Sigmoid colon (tissue), 7 donors: ENCODE results near the gene TCF7L1. TPM values are rescaled to one million over a fixed set of nuclear protein-coding genes. Genes with fewer than 3 reads are reported as not detected.

Experiments used
- DNase-seq: peaks from one replicate; pipeline ENCODE4 v3.0.0-alpha.2; 2019
- H3K27ac ChIP-seq, 4 donors: fragments of 200-600 bp; sonication (generic); one replicate each; pipeline ENCODE4 v1.5.1; 2016 to 2019; ENCODE audit warnings: mild to moderate bottlenecking in 1 of 4
- H3K27me3 ChIP-seq, 3 donors: fragments of 200-600 bp; sonication (generic); one replicate each; pipeline ENCODE4 v1.5.1; 2019; ENCODE audit warnings: mild to moderate bottlenecking in 1 of 3
- H3K36me3 ChIP-seq, 4 donors: fragments of 200-600 bp; sonication (generic); one replicate each; pipeline ENCODE4 v1.5.1; 2016 to 2019
- H3K4me1 ChIP-seq, 4 donors: fragments of 200-600 bp; sonication (generic); one replicate each; pipeline ENCODE4 v1.5.1; 2017 to 2019
- H3K4me3 ChIP-seq, 4 donors: fragments of 200-600 bp; sonication (generic); one replicate each; pipeline ENCODE4 v1.5.1; 2017 to 2019; ENCODE audit warnings: mild to moderate bottlenecking in 2 of 4, moderate library complexity in 1 of 4
- H3K9me3 ChIP-seq, 4 donors: fragments of 200-600 bp in 3 of 4; sonication (generic) in 3 of 4; one replicate each; pipeline versions ENCODE4 v1.5.1 to v1.6.1; 2013 to 2019
- EP300 ChIP-seq, 4 donors: sonication (generic); formaldehyde crosslinking; IDR thresholded peaks; one replicate each; pipeline ENCODE4 v1.6.1; 2017; ENCODE audit warnings: antibody characterized with exemption in 4 of 4
- POLR2A ChIP-seq, 2 donors: fragments of 450-650 bp; IDR thresholded peaks; one replicate each; pipeline ENCODE4 v1.6.1; 2016; ENCODE audit warnings: antibody characterized with exemption in 2 of 2, mild to moderate bottlenecking in 2 of 2, moderate library complexity in 2 of 2
- POLR2AphosphoS5 ChIP-seq, 4 donors: sonication (generic); formaldehyde crosslinking; IDR thresholded peaks; one replicate each; pipeline ENCODE4 v1.6.1; 2017; ENCODE audit warnings: antibody characterized with exemption in 4 of 4
- WGBS, 2 donors: extraction: QIAGEN DNeasy Blood & Tissue Kit; methylation state at CpG; one replicate each; pipeline ENCODE4 v1.1.7; 2013; 5-methylcytosine and 5-hydroxymethylcytosine counted together
- intact Hi-C: fragments of 100-400 bp; cut with DNase I; formaldehyde crosslinking; loops from one replicate; pipeline ENCODE4 v1.15.1; 2023
- polyA plus RNA-seq, 3 donors: library from polyadenylated mRNA; stranded (reverse); fragments of 200-250 nt; gene quantifications; one replicate each; pipeline ENCODE4 v1.2.3, GENCODE V29; 2013
- total RNA-seq, 4 donors: library from RNA; depleted of rRNA; stranded (reverse); fragments of >200 nt; gene quantifications; one replicate each; pipeline ENCODE4 v1.1.0, GENCODE V29; 2016
- TF ChIP-seq, protein P1 (sequence below), 4 experiments: fragments of 450-650 bp in 3 of 4; fragments of 200-600 bp in 1 of 4; IDR thresholded peaks; one replicate each; pipeline ENCODE4 v1.5.1; 2016 to 2019; ENCODE audit warnings: antibody characterized with exemption in 4 of 4, mild to moderate bottlenecking in 3 of 4, moderate library complexity in 2 of 4
- donor health status: healthy with polysubstance abuse.
- donor health status: Bipolar disorder and iron deficiency.
- donor health status: healthy.

TCF7L1 gene
- total and polyA plus RNA-seq, 7 donors = 1.2 to 15.2 (median 4.0) TPM

- H3K27ac ChIP-seq = no peak overlapping the region
- 83 to 85% methylated on average over 5 of the region's 5 CpGs for WGBS, 2 donors
Observed at GRCh38 chr2:85235281-85235680, 102.1 kb downstream of the TCF7L1 start.

DNA sequence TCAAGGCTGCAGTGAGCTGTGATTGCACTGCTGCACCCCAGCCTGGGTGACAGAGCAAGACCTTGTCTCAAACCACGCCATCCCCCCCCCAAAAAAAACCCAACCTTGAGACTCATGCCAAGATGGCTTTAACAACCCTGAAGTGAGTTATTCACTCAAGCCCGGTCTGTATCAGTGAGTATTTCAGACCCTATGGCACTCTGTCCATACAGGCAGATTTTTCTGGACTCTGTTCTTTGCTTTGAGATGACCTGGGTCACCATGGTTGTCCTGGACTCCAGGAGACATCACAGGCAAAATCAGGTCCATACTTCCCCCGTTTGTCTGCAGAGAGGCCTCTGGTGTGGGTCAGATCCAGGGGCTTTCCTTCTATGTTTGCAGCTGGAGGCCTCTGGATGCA, 102.9 kb downstream of the TCF7L1 start:
- Histone ChIP-seq H3K27me3 (no peaks in the 10 kb centered on the region), H3K4me1 (no peaks in the 10 kb centered on the region), H3K27ac (no peak overlapping the region), H3K36me3 (no peaks in the 10 kb centered on the region), H3K9me3 (no peaks in the 10 kb centered on the region), H3K4me3 (no peak overlapping the region)
- intact Hi-C loops = no loop called here
- no peak for TF ChIP-seq POLR2AphosphoS5 (IDR thresholded peaks at IDR 0.05)
- TF ChIP-seq, protein P1, sequence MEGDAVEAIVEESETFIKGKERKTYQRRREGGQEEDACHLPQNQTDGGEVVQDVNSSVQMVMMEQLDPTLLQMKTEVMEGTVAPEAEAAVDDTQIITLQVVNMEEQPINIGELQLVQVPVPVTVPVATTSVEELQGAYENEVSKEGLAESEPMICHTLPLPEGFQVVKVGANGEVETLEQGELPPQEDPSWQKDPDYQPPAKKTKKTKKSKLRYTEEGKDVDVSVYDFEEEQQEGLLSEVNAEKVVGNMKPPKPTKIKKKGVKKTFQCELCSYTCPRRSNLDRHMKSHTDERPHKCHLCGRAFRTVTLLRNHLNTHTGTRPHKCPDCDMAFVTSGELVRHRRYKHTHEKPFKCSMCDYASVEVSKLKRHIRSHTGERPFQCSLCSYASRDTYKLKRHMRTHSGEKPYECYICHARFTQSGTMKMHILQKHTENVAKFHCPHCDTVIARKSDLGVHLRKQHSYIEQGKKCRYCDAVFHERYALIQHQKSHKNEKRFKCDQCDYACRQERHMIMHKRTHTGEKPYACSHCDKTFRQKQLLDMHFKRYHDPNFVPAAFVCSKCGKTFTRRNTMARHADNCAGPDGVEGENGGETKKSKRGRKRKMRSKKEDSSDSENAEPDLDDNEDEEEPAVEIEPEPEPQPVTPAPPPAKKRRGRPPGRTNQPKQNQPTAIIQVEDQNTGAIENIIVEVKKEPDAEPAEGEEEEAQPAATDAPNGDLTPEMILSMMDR (IDR thresholded peaks at IDR 0.05) = no peak
- TF ChIP-seq POLR2A (IDR thresholded peaks at IDR 0.05) = no peak
- no peak for TF ChIP-seq EP300 (IDR thresholded peaks at IDR 0.05)
- DNase-seq = no peak
- 88% methylated on average over 3 of the region's 3 CpGs for WGBS, 2 donors

More at GRCh38 chr2:85235281-85235680, 102.1 kb downstream of the TCF7L1 start:
- Histone ChIP-seq H3K9me3 (no peaks in the 10 kb centered on the region), H3K4me3 (no peak overlapping the region), H3K36me3 (no peaks in the 10 kb centered on the region), H3K27me3 (no peaks in the 10 kb centered on the region), H3K4me1 (no peaks in the 10 kb centered on the region)
- DNase-seq = no peak
- intact Hi-C loops = no loop called here
- TF ChIP-seq, protein P1 (IDR thresholded peaks at IDR 0.05) = no peak
- TF ChIP-seq EP300 (IDR thresholded peaks at IDR 0.05) (no peak), POLR2A (IDR thresholded peaks at IDR 0.05) (no peak), POLR2AphosphoS5 (IDR thresholded peaks at IDR 0.05) (no peak)

DNA sequence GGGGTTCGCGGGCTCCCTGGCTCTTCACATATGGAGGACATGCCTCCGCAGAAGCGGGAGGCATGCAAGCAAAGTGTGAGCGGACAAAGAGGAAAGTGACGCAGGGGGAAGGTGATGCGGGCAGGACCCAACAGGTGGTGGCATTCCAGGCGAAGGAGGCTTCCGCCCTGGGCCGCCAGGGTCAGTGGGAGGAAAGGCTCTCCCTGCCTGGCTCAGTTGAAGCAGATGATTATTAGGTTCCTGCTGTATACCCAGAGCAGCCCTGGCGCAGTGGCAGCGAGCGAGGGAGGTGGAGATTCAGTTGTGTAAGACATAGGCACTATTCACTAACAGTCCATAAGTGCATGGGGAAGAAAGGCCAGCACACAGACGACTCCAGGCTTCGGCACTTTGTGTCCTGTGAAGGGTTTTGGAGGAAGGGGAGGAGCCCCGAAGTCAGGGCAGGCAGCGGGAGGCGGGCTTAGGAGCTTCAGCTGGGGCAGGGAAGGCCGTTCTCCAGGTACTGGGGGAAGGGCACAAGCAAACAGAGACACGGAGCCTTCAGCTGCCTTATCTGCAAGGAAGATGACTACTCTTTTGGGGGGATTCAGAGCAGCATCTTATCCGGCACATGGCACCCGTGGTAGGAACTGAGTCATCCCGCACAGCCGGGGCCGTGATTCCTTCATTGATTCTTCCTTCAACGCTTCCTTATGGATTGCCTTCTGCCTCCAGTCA, 104.8 kb downstream of the TCF7L1 start:
- no peak overlapping the region for H3K4me3 ChIP-seq
- TF ChIP-seq POLR2A (IDR thresholded peaks at IDR 0.05) = no peak
- no peak for TF ChIP-seq EP300 (IDR thresholded peaks at IDR 0.05)
- no peak for TF ChIP-seq POLR2AphosphoS5 (IDR thresholded peaks at IDR 0.05)
- TF ChIP-seq, protein P1 (IDR thresholded peaks at IDR 0.05) = no peak
- no peak overlapping the region for H3K27ac ChIP-seq
- 75% methylated on average over 26 of the region's 26 CpGs for WGBS, 2 donors
- H3K36me3 ChIP-seq = no peaks in the 10 kb centered on the region
- H3K4me1 ChIP-seq = peaks cover 0 to 3% (median 1%) of the 10 kb centered on the region in 4 donors
- intact Hi-C loops = no loop called here
- no peak for DNase-seq
- H3K27me3 ChIP-seq = no peaks in the 10 kb centered on the region
- no peaks in the 10 kb centered on the region for H3K9me3 ChIP-seq

DNA sequence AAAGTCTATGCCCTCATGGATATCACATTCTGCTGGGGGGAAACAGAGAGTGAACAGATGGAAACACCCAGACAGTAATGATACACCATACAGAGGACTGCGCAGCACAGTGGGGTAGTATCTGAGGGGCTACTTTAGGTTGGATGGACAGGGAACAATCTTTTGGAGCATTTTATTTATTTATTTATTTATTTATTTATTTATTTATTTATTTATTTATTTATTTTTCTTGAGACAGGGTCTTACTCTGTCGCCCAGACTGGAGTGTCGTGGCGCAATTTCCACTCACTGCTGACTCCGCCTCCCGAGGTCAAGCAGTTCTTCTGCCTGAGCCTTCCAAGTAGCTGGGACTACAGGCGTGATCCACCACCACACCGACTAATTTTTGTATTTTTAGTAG, 105.4 kb downstream of the TCF7L1 start:
- DNase-seq = no peak

More for the DNA sequence above, 105.4 kb downstream of the TCF7L1 start:
- intact Hi-C loops = no loop called here
- Histone ChIP-seq H3K9me3 (no peaks in the 10 kb centered on the region), H3K4me3 (no peak overlapping the region), H3K27ac (no peak overlapping the region), H3K4me1 (peaks cover 0 to 9% (median 4%) of the 10 kb centered on the region in 4 donors), H3K36me3 (no peaks in the 10 kb centered on the region), H3K27me3 (no peaks in the 10 kb centered on the region)
- TF ChIP-seq, protein P1 (IDR thresholded peaks at IDR 0.05) = no peak
- TF ChIP-seq POLR2A (IDR thresholded peaks at IDR 0.05) = no peak
- no peak for TF ChIP-seq EP300 (IDR thresholded peaks at IDR 0.05)
- no peak for TF ChIP-seq POLR2AphosphoS5 (IDR thresholded peaks at IDR 0.05)
- 94 to 96% methylated on average over 8 of the region's 8 CpGs for WGBS, 2 donors
